Activated naive CD4-positive, alpha-beta T cell treated with anti-CD3 and anti-CD28 coated beads, Interleukin-2, amount 50 U/mL, for 24 hours (primary cell): Measurements from ENCODE around the gene TC2N.
"Not testable (repeated sequence)": the region's sequence is repeated elsewhere in the genome, so short reads cannot be mapped to it uniquely, and the experiment has no call there.

Experiments
- H3K27ac Mint-ChIP-seq: one replicate; pipeline ENCODE4 v1.8.0; 2021; ENCODE audit warnings: mild to moderate bottlenecking, mixed read lengths
- H3K27me3 Mint-ChIP-seq: one replicate; pipeline ENCODE4 v1.8.0; 2021; ENCODE audit warnings: mixed read lengths
- H3K36me3 Mint-ChIP-seq: one replicate; pipeline ENCODE4 v1.8.0; 2021; ENCODE audit warnings: mixed read lengths
- H3K4me1 Mint-ChIP-seq: one replicate; pipeline ENCODE4 v1.8.0; 2021; ENCODE audit warnings: mixed read lengths
- H3K4me3 Mint-ChIP-seq: one replicate; pipeline ENCODE4 v1.8.0; 2021; ENCODE audit warnings: mild to moderate bottlenecking, mixed read lengths
- H3K9me3 Mint-ChIP-seq: one replicate; pipeline ENCODE4 v1.8.0; 2021; ENCODE audit warnings: mixed read lengths

The TC2N gene

DNA sequence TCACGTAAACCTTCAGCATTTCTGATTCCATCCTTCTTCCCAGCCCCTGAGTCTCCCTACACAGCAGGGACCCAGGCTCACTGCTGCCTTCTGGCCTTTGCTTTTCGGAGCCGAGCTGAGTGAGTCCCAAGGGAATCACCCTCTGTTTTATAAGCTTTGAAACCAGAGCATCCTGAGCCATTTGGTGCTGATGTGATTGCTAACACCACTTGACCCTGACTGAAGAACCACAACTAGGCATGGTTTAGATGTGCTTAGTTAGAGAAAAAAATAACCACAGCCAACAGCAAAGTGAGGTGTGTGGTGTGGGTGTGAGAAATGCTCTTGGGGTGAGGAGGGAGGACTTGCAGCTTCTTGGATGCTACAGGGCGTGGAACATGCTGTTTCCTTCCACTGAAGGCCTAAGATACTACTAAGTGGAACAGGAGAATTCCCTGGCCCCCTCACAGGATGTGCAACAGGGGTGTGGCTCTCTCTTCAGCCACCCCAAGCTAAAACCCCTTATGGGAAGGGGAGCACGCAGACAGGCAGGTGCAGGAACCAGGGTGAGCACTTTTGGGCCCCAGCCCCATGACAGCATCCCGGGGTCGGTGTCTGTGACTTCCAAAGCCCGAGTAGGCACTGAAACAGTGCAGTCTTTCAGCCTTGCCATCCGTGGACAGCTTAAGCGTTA lies at the start of gene TC2N:
TC2N (minus strand) TSS at position 221 of the 673 bp plus-strand sequence. CDS start 53,767 bp downstream, outside the sequence.
- Mint-ChIP-seq H3K9me3 (no peaks in the 10 kb centered on the region), H3K27ac (peak within 1 kb of the TSS; percentile 99), H3K27me3 (no peaks in the 10 kb centered on the region), H3K4me3 (peak within 1 kb of the TSS; percentile 89), H3K36me3 (peaks cover 9% of the 10 kb centered on the region), H3K4me1 (peaks cover 94% of the 10 kb centered on the region)

DNA sequence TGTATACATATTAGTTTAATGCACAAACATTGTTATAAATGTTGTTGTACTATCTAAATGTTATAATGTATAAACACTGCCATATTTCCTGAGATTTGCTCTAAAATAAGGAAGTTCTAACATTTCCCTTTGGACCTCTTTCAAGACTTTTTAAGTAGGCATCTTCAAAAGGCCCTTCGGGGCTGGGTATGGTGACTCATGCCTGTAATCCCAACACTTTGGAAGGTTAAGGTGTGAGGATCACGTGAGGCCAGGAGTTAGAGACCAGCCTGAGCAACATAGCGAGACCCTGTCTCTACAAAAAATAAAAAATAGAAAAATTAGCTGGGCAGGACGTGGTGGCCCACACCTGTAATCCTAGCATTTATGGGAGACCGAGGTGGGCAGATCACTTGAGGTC lies 44.7 kb upstream of the TC2N start:
- Mint-ChIP-seq H3K27me3 (no peaks in the 10 kb centered on the region), H3K36me3 (peaks cover 2% of the 10 kb centered on the region), H3K27ac (no peak overlapping the region), H3K9me3 (no peaks in the 10 kb centered on the region), H3K4me3 (no peak overlapping the region), H3K4me1 (peaks cover 23% of the 10 kb centered on the region)

DNA sequence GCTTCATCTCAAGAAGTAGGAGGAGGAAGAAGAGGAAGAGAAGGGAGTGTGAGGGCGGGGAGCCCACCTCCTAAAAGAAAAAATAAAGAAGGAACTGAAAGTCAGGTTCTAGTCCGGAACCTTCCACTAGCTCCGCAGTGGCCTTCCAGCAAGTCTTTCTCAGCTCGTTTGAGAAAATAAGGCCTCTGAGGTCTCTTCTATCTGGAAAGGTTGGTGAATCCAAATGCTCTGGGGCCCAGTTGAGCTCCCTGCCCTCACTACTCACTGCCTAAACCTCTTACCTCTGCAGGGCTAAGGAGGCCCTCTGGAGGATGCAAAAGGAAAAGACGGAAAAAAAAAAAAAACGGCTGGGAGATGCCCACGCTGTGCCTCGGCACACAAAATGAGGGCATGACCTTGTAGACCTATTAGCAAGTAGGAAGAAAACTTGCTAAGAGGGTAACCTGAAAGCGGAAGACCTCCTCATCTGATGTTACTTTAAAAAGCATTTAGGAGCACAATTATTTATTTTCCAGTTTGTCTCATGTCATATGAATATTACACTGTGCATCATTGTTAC lies 44.2 kb upstream of the TC2N start:
- no peaks in the 10 kb centered on the region for H3K9me3 Mint-ChIP-seq
- peak overlapping the region; percentile 65 for H3K27ac Mint-ChIP-seq
- peak overlapping the region; percentile 27 for H3K4me3 Mint-ChIP-seq
- peaks cover 2% of the 10 kb centered on the region for H3K36me3 Mint-ChIP-seq
- H3K4me1 Mint-ChIP-seq = peaks cover 23% of the 10 kb centered on the region
- H3K27me3 Mint-ChIP-seq = no peaks in the 10 kb centered on the region

DNA sequence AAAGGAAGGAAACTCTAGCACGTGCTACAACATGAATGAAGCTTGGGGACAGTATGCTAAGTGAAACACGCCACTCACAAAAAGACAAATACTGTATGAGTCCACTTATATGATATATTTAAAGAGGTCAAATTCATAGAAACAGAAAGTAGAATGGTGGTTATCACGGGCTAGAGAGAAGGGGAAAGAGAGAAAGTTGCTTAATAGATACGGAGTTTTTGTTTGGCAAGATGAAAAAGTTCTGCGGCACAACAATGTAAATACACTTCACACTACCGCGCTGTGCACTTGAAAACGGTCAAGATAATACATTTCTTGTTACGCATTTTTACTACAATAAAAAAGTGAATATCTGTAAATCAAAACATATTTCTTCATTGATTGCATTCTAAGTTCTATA lies 42.9 kb upstream of the TC2N start:
- Mint-ChIP-seq H3K4me3 (no peak overlapping the region), H3K4me1 (peaks cover 23% of the 10 kb centered on the region), H3K9me3 (no peaks in the 10 kb centered on the region), H3K27ac (no peak overlapping the region), H3K36me3 (no peaks in the 10 kb centered on the region), H3K27me3 (no peaks in the 10 kb centered on the region)

DNA sequence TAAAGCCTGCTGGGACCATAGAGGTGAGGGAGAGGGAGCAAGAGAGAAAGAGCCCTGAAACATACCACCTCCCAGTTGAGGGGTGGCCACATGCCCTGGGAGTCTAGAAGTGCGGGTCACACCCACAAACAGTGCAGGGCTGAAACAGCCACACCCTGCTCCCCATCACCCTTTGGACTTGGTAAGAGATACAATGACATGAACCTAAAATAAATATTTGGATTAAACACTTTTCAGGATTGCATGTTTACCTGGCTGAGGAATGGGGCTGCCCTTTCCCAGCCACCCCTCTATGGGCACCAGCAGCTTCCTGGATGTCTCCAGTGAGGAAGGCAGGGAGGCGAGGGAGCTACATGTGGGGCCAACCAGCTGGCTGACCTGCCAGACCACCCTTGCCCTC lies 39.0 kb upstream of the TC2N start:
- Mint-ChIP-seq H3K4me1 (peaks cover 17% of the 10 kb centered on the region), H3K4me3 (no peak overlapping the region), H3K27ac (no peak overlapping the region), H3K36me3 (no peaks in the 10 kb centered on the region), H3K27me3 (no peaks in the 10 kb centered on the region), H3K9me3 (no peaks in the 10 kb centered on the region)

DNA sequence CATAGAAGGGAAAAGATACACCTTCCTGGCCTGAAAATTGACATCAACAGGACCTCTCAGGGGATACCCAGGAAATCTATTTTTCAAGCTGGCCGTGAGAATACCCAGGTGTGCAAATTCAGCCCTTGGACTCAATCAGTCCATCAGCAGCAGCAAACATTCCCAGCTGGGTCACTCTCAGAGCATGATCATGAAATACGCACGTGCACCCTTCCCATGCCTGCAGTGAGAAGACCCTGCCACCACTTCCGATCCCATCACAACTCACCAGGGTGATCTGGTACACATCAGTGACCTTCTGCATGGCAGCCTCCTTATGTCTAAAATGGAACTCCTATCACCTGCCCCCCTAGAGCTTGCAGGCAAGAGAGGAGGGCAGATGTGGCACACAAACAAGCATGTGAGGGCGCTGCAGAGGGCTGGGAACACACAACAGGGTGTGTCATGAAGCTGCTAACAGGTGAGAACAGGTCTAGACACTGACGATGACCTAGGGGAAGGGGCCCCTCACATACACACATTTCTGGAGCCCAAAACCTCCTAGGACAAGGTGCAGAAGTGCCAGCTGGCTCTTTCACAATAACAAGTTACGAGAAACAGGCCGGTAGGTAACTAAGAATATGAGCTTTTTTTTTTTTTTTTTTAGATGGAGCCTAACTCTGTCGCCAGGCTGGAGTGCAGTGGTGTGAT lies 37.8 kb upstream of the TC2N start:
- Mint-ChIP-seq H3K27ac (no peak overlapping the region), H3K9me3 (no peaks in the 10 kb centered on the region), H3K27me3 (no peaks in the 10 kb centered on the region), H3K4me1 (peaks cover 7% of the 10 kb centered on the region), H3K4me3 (no peak overlapping the region), H3K36me3 (no peaks in the 10 kb centered on the region)

DNA sequence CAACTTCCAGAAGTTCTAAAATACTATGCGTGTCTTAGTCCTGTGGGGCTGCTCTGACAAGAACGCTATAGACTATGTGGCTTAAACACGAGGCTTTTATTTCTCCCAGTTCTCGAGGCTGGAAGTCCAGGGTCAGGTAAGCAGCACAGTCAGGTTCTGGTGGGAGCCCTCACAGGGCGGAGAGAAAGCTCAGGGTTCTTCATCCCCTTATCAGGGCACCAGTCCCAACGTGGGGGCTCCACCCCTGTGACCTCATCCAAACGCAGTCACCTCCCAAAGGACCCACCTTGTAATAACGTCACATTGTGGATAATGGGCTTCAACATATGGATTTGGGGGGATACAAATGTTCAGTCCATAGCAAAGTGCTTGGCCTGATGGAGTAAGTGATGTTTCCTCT lies 37.1 kb upstream of the TC2N start:
- no peak overlapping the region for H3K4me3 Mint-ChIP-seq
- no peaks in the 10 kb centered on the region for H3K9me3 Mint-ChIP-seq
- no peak overlapping the region for H3K27ac Mint-ChIP-seq
- no peaks in the 10 kb centered on the region for H3K27me3 Mint-ChIP-seq
- peaks cover 6% of the 10 kb centered on the region for H3K4me1 Mint-ChIP-seq
- H3K36me3 Mint-ChIP-seq = no peaks in the 10 kb centered on the region

DNA sequence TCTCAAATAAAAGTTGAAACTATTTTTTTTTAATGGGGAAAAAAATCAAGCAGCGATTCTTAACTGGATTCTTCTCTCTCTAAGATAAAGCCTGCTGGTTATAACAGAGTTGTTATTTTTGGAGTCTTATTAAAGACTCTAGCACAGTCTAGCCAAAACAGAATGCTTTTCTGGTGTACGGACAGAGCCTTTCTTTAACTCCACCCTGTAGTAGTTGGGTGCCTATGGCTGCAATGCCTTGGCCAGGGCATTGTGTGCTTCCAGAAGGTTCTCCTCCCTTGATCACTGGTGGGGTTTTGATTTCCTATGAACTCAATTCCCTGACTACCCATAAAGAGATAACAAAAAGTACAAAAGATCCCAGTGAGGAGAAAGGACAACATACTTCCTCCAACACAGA lies 35.7 kb upstream of the TC2N start:
- Mint-ChIP-seq H3K36me3 (no peaks in the 10 kb centered on the region), H3K27me3 (no peaks in the 10 kb centered on the region), H3K9me3 (no peaks in the 10 kb centered on the region), H3K4me1 (peaks cover 5% of the 10 kb centered on the region), H3K27ac (no peak overlapping the region), H3K4me3 (no peak overlapping the region)

DNA sequence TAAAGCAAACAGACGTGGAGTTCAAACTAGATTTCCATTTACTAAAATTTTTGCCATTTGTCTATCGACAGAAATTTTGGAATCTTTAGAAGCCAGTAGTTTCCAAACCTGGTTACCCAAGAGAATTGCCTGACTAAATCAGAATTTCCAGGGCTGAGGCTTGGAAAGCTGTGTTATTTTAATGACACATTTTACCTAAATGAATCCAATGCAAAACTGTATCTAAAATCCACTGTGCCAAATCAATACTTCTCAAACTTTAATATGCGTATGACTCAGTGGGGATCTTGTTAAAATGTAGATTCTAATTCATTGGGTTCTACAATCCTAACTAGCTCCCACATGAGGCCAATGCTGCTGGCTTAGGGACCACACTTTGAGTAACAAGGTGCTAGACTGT lies 35.0 kb upstream of the TC2N start:
- Mint-ChIP-seq H3K36me3 (no peaks in the 10 kb centered on the region), H3K4me3 (no peak overlapping the region), H3K4me1 (peaks cover 3% of the 10 kb centered on the region), H3K27ac (no peak overlapping the region), H3K27me3 (no peaks in the 10 kb centered on the region), H3K9me3 (no peaks in the 10 kb centered on the region)

DNA sequence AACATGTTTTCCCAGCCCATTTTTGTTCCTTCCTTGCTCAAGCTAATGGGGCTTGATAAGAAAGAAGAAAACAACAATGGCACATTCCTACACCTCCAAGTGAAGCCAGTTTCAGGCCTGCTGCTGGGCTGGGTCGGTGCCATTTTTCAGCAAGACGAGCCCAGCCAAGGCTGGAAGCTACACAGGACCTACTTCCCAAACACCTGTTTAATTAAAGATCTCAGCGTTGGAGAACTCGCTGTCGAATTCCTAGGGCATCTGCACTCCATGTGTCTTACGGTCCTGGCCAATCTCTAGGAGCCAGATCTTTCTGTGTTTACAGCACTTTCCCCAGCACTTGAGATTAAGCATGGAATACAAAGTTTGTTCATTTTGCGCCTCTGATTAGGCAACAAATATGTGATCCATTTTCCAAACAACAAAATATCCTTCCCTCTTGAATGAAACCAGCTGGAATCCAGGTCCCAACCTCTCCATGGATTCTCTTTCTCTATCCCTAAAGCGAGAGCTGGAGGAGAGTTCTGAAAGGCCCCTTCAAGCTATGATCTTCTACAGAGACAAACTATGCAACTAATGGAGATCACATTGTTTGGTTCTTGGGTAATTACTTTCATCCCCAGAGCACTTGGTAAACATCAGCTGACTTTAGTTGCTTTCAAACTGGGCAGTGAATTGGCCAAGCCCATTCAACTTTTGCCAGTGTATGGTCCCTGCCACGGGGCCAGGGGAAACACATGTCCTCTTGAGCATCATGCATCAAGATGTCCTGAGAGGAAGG lies 34.3 kb upstream of the TC2N start:
- Mint-ChIP-seq H3K4me3 (no peak overlapping the region), H3K9me3 (no peaks in the 10 kb centered on the region), H3K4me1 (peaks cover 3% of the 10 kb centered on the region), H3K27me3 (no peaks in the 10 kb centered on the region), H3K36me3 (no peaks in the 10 kb centered on the region), H3K27ac (no peak overlapping the region)

DNA sequence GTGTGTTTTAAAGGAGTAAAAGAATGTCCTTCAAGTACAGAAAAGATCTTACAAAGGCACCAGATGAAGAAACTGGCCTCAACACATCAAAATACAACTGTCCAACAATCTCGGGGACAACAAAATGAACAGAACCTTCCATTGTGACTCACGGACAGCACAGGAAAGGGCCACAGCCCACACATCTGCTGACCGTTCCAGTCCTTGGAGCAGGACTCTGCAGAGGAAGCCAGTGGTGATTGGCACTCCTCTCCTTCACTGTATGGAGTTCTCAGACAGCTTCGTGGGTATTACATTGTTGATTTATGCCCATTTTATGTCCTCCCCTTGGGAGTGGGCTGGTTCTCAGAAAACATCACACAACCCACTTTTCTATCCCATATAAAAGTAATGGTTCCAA lies 32.5 kb upstream of the TC2N start:
- Mint-ChIP-seq H3K9me3 (no peaks in the 10 kb centered on the region), H3K36me3 (no peaks in the 10 kb centered on the region), H3K27me3 (no peaks in the 10 kb centered on the region)

DNA sequence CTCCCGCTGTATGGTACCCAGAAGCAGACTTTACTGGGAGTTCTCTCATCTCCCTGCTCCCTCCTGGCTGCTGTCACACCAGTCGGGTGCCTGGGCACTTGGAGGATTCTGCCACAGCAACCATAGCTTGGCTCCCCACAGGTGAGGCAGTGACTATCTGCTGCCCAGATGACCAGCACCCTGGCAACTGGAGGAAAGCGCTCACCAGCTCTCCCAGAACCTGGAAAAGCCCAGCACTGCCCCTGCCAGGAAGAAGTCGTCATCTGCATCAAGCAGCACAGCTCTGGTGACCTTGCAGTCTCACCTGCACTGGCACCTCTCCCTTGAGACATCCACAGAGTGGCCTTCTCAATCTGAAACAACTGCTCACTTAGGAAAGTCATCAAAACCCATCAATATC lies 31.9 kb upstream of the TC2N start:
- H3K4me3 Mint-ChIP-seq = no peak overlapping the region
- H3K27ac Mint-ChIP-seq = no peak overlapping the region
- H3K4me1 Mint-ChIP-seq = peaks cover 9% of the 10 kb centered on the region
- H3K27me3 Mint-ChIP-seq = no peaks in the 10 kb centered on the region
- H3K36me3 Mint-ChIP-seq = no peaks in the 10 kb centered on the region
- no peaks in the 10 kb centered on the region for H3K9me3 Mint-ChIP-seq

More for the DNA sequence above, 32.5 kb upstream of the TC2N start:
- Mint-ChIP-seq H3K27ac (no peak overlapping the region), H3K4me3 (no peak overlapping the region), H3K4me1 (peaks cover 9% of the 10 kb centered on the region)

DNA sequence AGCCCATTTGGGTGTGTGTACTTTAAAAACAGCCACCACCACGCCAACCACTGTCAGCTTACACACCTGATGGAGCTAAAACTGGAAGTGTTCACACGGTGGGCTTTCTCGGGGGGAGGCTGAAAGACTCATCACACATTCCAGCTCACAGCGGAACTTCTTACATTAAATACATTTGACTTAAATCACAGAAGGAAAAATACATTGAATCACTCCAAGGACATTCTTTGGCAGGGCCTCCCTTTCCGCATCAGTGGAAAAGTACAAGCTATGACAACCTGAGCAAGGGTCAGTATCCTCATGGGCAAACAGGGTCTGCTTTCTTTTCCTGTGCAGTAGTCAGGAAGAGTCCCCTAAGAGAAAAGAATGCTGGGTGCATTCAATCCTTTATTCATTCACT lies 31.0 kb upstream of the TC2N start:
- no peak overlapping the region for H3K27ac Mint-ChIP-seq

DNA sequence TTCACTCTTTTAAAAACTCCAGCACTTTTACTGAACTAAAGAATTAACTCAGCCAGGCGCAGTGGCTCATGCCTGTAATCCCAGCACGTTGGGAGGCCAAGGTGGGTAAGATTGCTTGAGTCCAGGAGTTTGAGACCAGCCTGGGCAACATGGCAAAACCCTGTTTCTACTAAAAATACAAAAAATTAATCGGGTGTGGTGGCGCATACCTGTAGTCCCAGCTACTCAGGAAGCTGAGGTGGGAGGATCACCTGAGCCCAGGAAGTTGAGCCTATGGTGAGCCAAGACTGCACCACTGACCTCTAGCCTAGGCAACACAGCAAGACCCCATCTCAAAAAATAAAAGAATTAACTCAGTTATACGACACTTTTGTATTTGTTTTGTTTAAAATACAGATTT lies 30.4 kb upstream of the TC2N start:
- not testable (repeated sequence) for H3K36me3 Mint-ChIP-seq, H3K27ac Mint-ChIP-seq, H3K9me3 Mint-ChIP-seq, H3K27me3 Mint-ChIP-seq, H3K4me3 Mint-ChIP-seq
- H3K4me1 Mint-ChIP-seq = peaks cover 22% of the 10 kb centered on the region

More for the DNA sequence above, 31.0 kb upstream of the TC2N start:
- Mint-ChIP-seq H3K4me1 (peaks cover 15% of the 10 kb centered on the region), H3K9me3 (no peaks in the 10 kb centered on the region), H3K27me3 (no peaks in the 10 kb centered on the region), H3K36me3 (no peaks in the 10 kb centered on the region), H3K4me3 (no peak overlapping the region)

DNA sequence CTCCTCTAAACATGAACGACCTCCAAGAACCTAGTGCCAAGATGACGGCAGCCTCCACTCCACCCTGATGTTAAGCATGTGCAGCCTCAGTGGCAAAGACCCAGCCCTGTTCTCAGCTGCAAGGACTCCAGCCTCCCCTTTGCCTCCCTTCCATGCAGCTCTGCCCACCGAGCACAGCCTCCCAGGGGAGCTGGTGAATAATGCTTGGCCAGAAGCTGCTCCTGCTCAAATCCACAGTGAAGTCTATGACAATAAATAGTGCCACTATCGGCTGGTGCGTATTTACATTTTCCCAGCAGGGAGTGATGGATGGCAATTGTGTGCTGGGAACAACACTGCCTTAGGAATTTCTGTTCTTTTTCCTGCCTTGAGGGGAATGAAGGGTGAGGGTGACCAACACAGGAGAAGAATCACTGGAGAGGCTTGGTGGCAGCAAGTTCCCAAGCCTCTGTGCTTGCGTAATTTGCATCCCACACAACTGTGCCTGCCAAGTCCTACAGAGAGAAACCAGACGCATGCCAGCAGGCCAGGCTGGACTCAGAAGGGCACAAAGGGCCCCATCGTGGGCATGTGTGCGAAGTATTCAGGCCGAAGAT lies 29.9 kb upstream of the TC2N start:
- no peaks in the 10 kb centered on the region for H3K9me3 Mint-ChIP-seq
- peaks cover 27% of the 10 kb centered on the region for H3K4me1 Mint-ChIP-seq
- H3K27me3 Mint-ChIP-seq = no peaks in the 10 kb centered on the region
- peak overlapping the region; percentile 6 for H3K27ac Mint-ChIP-seq
- H3K36me3 Mint-ChIP-seq = no peaks in the 10 kb centered on the region
- no peak overlapping the region for H3K4me3 Mint-ChIP-seq
